ENCODE data around the gene DYRK1B. TPM values are rescaled to one million over a fixed set of nuclear protein-coding genes. Genes with fewer than 3 reads are reported as not detected.

The DYRK1B gene
- total RNA-seq, 2 donors from 2014 or later: 8.8 to 17.6 TPM

- H3K27me3 Mint-ChIP-seq: no peaks in the 10 kb centered on the region
- peak overlapping the region; percentile 89 for H3K4me3 Mint-ChIP-seq
- peak overlapping the region; percentile 94 for H3K27ac Mint-ChIP-seq
- no peaks in the 10 kb centered on the region for H3K9me3 Mint-ChIP-seq
- no peak for ATAC-seq (replicated peaks)
- peaks cover 60% of the 10 kb centered on the region for H3K36me3 Mint-ChIP-seq (ENCODE audit: low read depth)
- H3K4me1 Mint-ChIP-seq: peaks cover 33% of the 10 kb centered on the region
Measured at GRCh38 chr19:39845584-39845932, 11.6 kb upstream of the DYRK1B start.

GRCh38 chr19:39845172-39845571 lies 11.2 kb upstream of the DYRK1B start:
- ATAC-seq (replicated peaks): no peak
- peak overlapping the region; percentile 94 for H3K27ac Mint-ChIP-seq
- H3K4me3 Mint-ChIP-seq: peak overlapping the region; percentile 89
- peaks cover 64% of the 10 kb centered on the region for H3K36me3 Mint-ChIP-seq (ENCODE audit: low read depth)
- H3K9me3 Mint-ChIP-seq: no peaks in the 10 kb centered on the region
- H3K27me3 Mint-ChIP-seq: no peaks in the 10 kb centered on the region
- H3K4me1 Mint-ChIP-seq: peaks cover 33% of the 10 kb centered on the region

GRCh38 chr19:39843919-39844793 lies 10.2 kb upstream of the DYRK1B start:
- Mint-ChIP-seq H3K36me3 (ENCODE audit: low read depth) (peaks cover 74% of the 10 kb centered on the region), H3K27me3 (no peaks in the 10 kb centered on the region), H3K9me3 (no peaks in the 10 kb centered on the region), H3K27ac (peak overlapping the region; percentile 94), H3K4me3 (peak overlapping the region; percentile 89), H3K4me1 (peaks cover 39% of the 10 kb centered on the region)
- no peak for ATAC-seq (replicated peaks)

- ATAC-seq (replicated peaks): no peak
- peaks cover 87% of the 10 kb centered on the region for H3K36me3 Mint-ChIP-seq (ENCODE audit: low read depth)
- peaks cover 39% of the 10 kb centered on the region for H3K4me1 Mint-ChIP-seq
- H3K27me3 Mint-ChIP-seq: no peaks in the 10 kb centered on the region
- peak overlapping the region; percentile 57 for H3K27ac Mint-ChIP-seq
- peak overlapping the region; percentile 89 for H3K4me3 Mint-ChIP-seq
- H3K9me3 Mint-ChIP-seq: no peaks in the 10 kb centered on the region
Measured at GRCh38 chr19:39842693-39843435, 8.9 kb upstream of the DYRK1B start.

GRCh38 chr19:39841041-39841440 lies 7.1 kb upstream of the DYRK1B start:
- H3K27ac Mint-ChIP-seq: peak overlapping the region; percentile 30

GRCh38 chr19:39840492-39840891 lies 6.5 kb upstream of the DYRK1B start:
- H3K36me3 Mint-ChIP-seq (ENCODE audit: low read depth): peaks cover 98% of the 10 kb centered on the region
- peaks cover 35% of the 10 kb centered on the region for H3K4me1 Mint-ChIP-seq
- H3K9me3 Mint-ChIP-seq: no peaks in the 10 kb centered on the region
- ATAC-seq (replicated peaks): no peak
- no peaks in the 10 kb centered on the region for H3K27me3 Mint-ChIP-seq
- no peak overlapping the region for H3K27ac Mint-ChIP-seq
- H3K4me3 Mint-ChIP-seq: no peak overlapping the region

More at GRCh38 chr19:39841041-39841440, 7.1 kb upstream of the DYRK1B start:
- no peak for ATAC-seq (replicated peaks)
- H3K4me3 Mint-ChIP-seq: no peak overlapping the region
- H3K27me3 Mint-ChIP-seq: no peaks in the 10 kb centered on the region
- peaks cover 35% of the 10 kb centered on the region for H3K4me1 Mint-ChIP-seq
- H3K9me3 Mint-ChIP-seq: no peaks in the 10 kb centered on the region
- H3K36me3 Mint-ChIP-seq (ENCODE audit: low read depth): peaks cover 98% of the 10 kb centered on the region

GRCh38 chr19:39839678-39840327 lies 5.8 kb upstream of the DYRK1B start:
- Mint-ChIP-seq H3K4me1 (peaks cover 33% of the 10 kb centered on the region), H3K9me3 (no peaks in the 10 kb centered on the region), H3K4me3 (no peak overlapping the region), H3K36me3 (ENCODE audit: low read depth) (peaks cover 98% of the 10 kb centered on the region), H3K27ac (no peak overlapping the region), H3K27me3 (no peaks in the 10 kb centered on the region)
- ATAC-seq (replicated peaks): no peak

- no peak overlapping the region for H3K27ac Mint-ChIP-seq
- H3K9me3 Mint-ChIP-seq: no peaks in the 10 kb centered on the region
- ATAC-seq (replicated peaks): no peak
- peaks cover 97% of the 10 kb centered on the region for H3K36me3 Mint-ChIP-seq (ENCODE audit: low read depth)
- peaks cover 26% of the 10 kb centered on the region for H3K4me1 Mint-ChIP-seq
- no peak overlapping the region for H3K4me3 Mint-ChIP-seq
- H3K27me3 Mint-ChIP-seq: no peaks in the 10 kb centered on the region
Measured at GRCh38 chr19:39838569-39838968, 4.6 kb upstream of the DYRK1B start.

GRCh38 chr19:39837978-39838377 lies 4.0 kb upstream of the DYRK1B start:
- peaks cover 94% of the 10 kb centered on the region for H3K36me3 Mint-ChIP-seq (ENCODE audit: low read depth)
- no peaks in the 10 kb centered on the region for H3K27me3 Mint-ChIP-seq
- no peaks in the 10 kb centered on the region for H3K9me3 Mint-ChIP-seq
- peaks cover 24% of the 10 kb centered on the region for H3K4me1 Mint-ChIP-seq
- ATAC-seq (replicated peaks): no peak
- no peak overlapping the region for H3K27ac Mint-ChIP-seq
- H3K4me3 Mint-ChIP-seq: no peak overlapping the region

- H3K36me3 Mint-ChIP-seq (ENCODE audit: low read depth): peaks cover 94% of the 10 kb centered on the region
- peak overlapping the region; percentile 71 for H3K4me3 Mint-ChIP-seq
- H3K9me3 Mint-ChIP-seq: no peaks in the 10 kb centered on the region
- ATAC-seq (replicated peaks): no peak
- peaks cover 25% of the 10 kb centered on the region for H3K4me1 Mint-ChIP-seq
- peak overlapping the region; percentile 74 for H3K27ac Mint-ChIP-seq
- no peaks in the 10 kb centered on the region for H3K27me3 Mint-ChIP-seq
Measured at GRCh38 chr19:39834287-39834841, 402 bp upstream of the DYRK1B start.

- H3K4me3 Mint-ChIP-seq: peak overlapping the region; percentile 62
- H3K27ac Mint-ChIP-seq: peak overlapping the region; percentile 79
- peaks cover 94% of the 10 kb centered on the region for H3K36me3 Mint-ChIP-seq (ENCODE audit: low read depth)
- H3K4me1 Mint-ChIP-seq: peaks cover 27% of the 10 kb centered on the region
- no peaks in the 10 kb centered on the region for H3K27me3 Mint-ChIP-seq
- ATAC-seq (replicated peaks): no peak
- no peaks in the 10 kb centered on the region for H3K9me3 Mint-ChIP-seq
Measured at GRCh38 chr19:39833160-39833463, 850 bp downstream of the DYRK1B start.

- H3K27me3 Mint-ChIP-seq: no peaks in the 10 kb centered on the region
- H3K4me3 Mint-ChIP-seq: peak overlapping the region; percentile 62
- no peaks in the 10 kb centered on the region for H3K9me3 Mint-ChIP-seq
- peak overlapping the region; percentile 79 for H3K27ac Mint-ChIP-seq
- no peak for ATAC-seq (replicated peaks)
- H3K4me1 Mint-ChIP-seq: peaks cover 27% of the 10 kb centered on the region
- H3K36me3 Mint-ChIP-seq (ENCODE audit: low read depth): peaks cover 93% of the 10 kb centered on the region
Measured at GRCh38 chr19:39832341-39833083, 1.4 kb downstream of the DYRK1B start.

GRCh38 chr19:39831679-39832078 lies 2.3 kb downstream of the DYRK1B start:
- Mint-ChIP-seq H3K27ac (peak overlapping the region; percentile 79), H3K4me3 (peak overlapping the region; percentile 62), H3K36me3 (ENCODE audit: low read depth) (peaks cover 90% of the 10 kb centered on the region), H3K9me3 (no peaks in the 10 kb centered on the region), H3K4me1 (peaks cover 24% of the 10 kb centered on the region), H3K27me3 (no peaks in the 10 kb centered on the region)
- ATAC-seq (replicated peaks): no peak

- no peak overlapping the region for H3K4me3 Mint-ChIP-seq
- H3K27ac Mint-ChIP-seq: no peak overlapping the region
- no peaks in the 10 kb centered on the region for H3K9me3 Mint-ChIP-seq
- H3K4me1 Mint-ChIP-seq: peaks cover 23% of the 10 kb centered on the region
- peaks cover 88% of the 10 kb centered on the region for H3K36me3 Mint-ChIP-seq (ENCODE audit: low read depth)
- H3K27me3 Mint-ChIP-seq: no peaks in the 10 kb centered on the region
- ATAC-seq (replicated peaks): no peak
Measured at GRCh38 chr19:39830847-39831246, 3.1 kb downstream of the DYRK1B start.

All from activated T-helper 17 cell treated with anti-CD3 and anti-CD28 coated beads, Interleukin-2, amount 50 U/mL, for 72 hours (primary cell).